Glutamatergic neuron (in vitro differentiated cells): ENCODE results near the gene TGM1. TPM values are rescaled to one million over a fixed set of nuclear protein-coding genes. Genes with fewer than 3 reads are reported as not detected.

Experiments used
- DNase-seq: peaks from one replicate; pipeline ENCODE4 v3.0.0; 2022
- H3K27ac Mint-ChIP-seq: one replicate; pipeline ENCODE4 v1.8.0; 2020; ENCODE audit warnings: mild to moderate bottlenecking, mixed read lengths, inconsistent platforms; ENCODE audit not compliant: unreplicated experiment
- H3K27me3 Mint-ChIP-seq: one replicate; pipeline ENCODE4 v1.8.0; 2020; ENCODE audit warnings: mild to moderate bottlenecking, moderate library complexity, mixed read lengths, inconsistent platforms; ENCODE audit not compliant: unreplicated experiment
- H3K36me3 Mint-ChIP-seq: one replicate; pipeline ENCODE4 v1.8.0; 2020; ENCODE audit warnings: mild to moderate bottlenecking, mixed read lengths, inconsistent platforms; ENCODE audit not compliant: unreplicated experiment
- H3K4me1 Mint-ChIP-seq: one replicate; pipeline ENCODE4 v1.8.0; 2020; ENCODE audit warnings: mild to moderate bottlenecking, low read depth, mixed read lengths, inconsistent platforms; ENCODE audit not compliant: unreplicated experiment
- H3K4me3 Mint-ChIP-seq: one replicate; pipeline ENCODE4 v1.8.0; 2020; ENCODE audit warnings: mild to moderate bottlenecking, mixed read lengths, inconsistent platforms; ENCODE audit not compliant: unreplicated experiment
- H3K9me3 Mint-ChIP-seq: one replicate; pipeline ENCODE4 v1.8.0; 2020; ENCODE audit warnings: mild to moderate bottlenecking, moderate library complexity, mixed read lengths, inconsistent platforms; ENCODE audit not compliant: unreplicated experiment
- total RNA-seq: library from RNA; stranded (reverse); fragmentation: NEBNext Ultra II Directional; extraction: Animal tissue kit (Norgen Biotek cat#: 25700); gene quantifications from one replicate; pipeline ENCODE4 v1.2.1, GENCODE V29; 2021; ENCODE audit not compliant: unreplicated experiment
- TF ChIP-seq, protein P1 (sequence below): fragments of 200-600 bp; sonication (generic); IDR thresholded peaks from one replicate; pipeline ENCODE4 v1.5.0; 2021; ENCODE audit not compliant: partially characterized antibody, unreplicated experiment

Gene TGM1
- total RNA-seq, 1 donor from 2014 or later: 4.2 TPM

DNA sequence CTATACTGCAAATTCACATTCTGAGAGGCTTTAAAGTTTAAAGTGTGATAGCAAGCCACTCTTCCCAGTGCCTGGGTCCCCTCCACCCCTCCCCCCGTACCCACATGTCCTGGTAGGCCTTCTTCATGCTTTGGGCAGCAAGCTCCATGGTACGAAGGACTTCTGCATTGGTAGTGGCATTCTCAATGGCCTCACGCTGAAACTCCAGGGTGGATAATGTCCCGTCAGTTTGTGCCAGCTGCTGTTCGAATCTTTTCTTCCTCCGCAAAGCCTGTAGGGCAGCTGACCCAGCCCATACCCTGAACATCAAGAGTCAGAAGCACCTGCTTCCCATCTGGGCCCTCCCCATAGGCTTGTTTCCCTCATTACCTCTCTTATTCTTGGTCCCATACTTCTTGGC lies 51.7 kb downstream of the TGM1 start:
- Mint-ChIP-seq H3K27ac (no peak overlapping the region), H3K4me1 (peaks cover 9% of the 10 kb centered on the region), H3K9me3 (peaks cover 12% of the 10 kb centered on the region), H3K36me3 (peaks cover 10% of the 10 kb centered on the region), H3K27me3 (peaks cover 21% of the 10 kb centered on the region), H3K4me3 (no peak overlapping the region)
- DNase-seq: no peak
- TF ChIP-seq, protein P1, sequence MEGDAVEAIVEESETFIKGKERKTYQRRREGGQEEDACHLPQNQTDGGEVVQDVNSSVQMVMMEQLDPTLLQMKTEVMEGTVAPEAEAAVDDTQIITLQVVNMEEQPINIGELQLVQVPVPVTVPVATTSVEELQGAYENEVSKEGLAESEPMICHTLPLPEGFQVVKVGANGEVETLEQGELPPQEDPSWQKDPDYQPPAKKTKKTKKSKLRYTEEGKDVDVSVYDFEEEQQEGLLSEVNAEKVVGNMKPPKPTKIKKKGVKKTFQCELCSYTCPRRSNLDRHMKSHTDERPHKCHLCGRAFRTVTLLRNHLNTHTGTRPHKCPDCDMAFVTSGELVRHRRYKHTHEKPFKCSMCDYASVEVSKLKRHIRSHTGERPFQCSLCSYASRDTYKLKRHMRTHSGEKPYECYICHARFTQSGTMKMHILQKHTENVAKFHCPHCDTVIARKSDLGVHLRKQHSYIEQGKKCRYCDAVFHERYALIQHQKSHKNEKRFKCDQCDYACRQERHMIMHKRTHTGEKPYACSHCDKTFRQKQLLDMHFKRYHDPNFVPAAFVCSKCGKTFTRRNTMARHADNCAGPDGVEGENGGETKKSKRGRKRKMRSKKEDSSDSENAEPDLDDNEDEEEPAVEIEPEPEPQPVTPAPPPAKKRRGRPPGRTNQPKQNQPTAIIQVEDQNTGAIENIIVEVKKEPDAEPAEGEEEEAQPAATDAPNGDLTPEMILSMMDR: no peak

GRCh38 chr14:24207625-24208024 lies 55.4 kb downstream of the TGM1 start:
- TF ChIP-seq, protein P1: no peak
- Mint-ChIP-seq H3K27me3 (peaks cover 14% of the 10 kb centered on the region), H3K4me3 (no peak overlapping the region), H3K27ac (no peak overlapping the region), H3K4me1 (peaks cover 9% of the 10 kb centered on the region), H3K9me3 (peaks cover 8% of the 10 kb centered on the region), H3K36me3 (peaks cover 14% of the 10 kb centered on the region)
- DNase-seq: no peak

- Mint-ChIP-seq H3K4me1 (peaks cover 9% of the 10 kb centered on the region), H3K27me3 (peaks cover 14% of the 10 kb centered on the region), H3K27ac (no peak overlapping the region), H3K4me3 (peak overlapping the region; percentile 8), H3K9me3 (peaks cover 8% of the 10 kb centered on the region), H3K36me3 (peaks cover 15% of the 10 kb centered on the region)
- TF ChIP-seq, protein P1: no peak
- no peak for DNase-seq
These were observed 55.8 kb downstream of the TGM1 start for GRCh38 chr14:24207104-24207551.

DNA sequence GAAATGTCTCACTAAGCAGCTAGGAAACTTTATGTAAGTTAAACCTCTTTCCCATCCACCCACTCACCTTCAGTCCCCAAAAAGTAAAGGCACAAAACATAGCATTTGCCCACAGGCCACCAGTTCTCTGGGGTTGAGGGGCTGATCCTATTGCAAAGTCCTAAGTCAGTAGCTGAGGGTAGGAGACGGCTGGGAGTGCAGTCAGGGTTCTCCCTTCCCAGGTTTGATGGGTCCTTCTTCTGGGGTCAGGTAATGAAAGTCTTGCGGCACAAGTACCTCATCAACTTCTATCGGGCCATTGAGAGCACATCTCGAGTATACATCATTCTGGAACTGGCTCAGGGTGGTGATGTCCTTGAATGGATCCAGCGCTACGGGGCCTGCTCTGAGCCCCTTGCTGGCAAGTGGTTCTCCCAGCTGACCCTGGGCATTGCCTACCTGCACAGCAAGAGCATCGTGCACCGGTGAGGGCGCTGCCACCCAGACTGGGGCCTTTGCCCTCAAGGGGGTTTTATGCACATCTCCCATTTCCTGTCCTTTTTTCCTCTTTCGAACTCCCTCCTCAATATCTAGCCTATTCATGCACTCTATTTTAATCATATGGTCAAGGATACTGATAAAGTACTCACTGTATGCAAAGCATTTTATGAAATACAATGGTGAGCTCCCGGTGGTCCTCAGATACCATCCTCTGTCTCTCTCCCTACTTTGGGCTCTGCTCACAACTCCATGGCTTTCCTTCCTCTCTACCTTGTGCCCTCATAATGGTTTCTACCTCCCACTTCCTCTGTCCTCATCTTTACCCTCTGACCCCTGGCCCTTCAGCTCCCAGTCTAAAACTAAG lies 56.5 kb downstream of the TGM1 start:
- Mint-ChIP-seq H3K9me3 (peaks cover 8% of the 10 kb centered on the region), H3K4me1 (peaks cover 9% of the 10 kb centered on the region), H3K27ac (no peak overlapping the region), H3K27me3 (peaks cover 12% of the 10 kb centered on the region), H3K36me3 (peaks cover 15% of the 10 kb centered on the region), H3K4me3 (peak overlapping the region; percentile 8)
- TF ChIP-seq, protein P1: no peak
- DNase-seq: no peak
